Measurements from ENCODE around the gene TOGARAM1. TPM values are rescaled to one million over a fixed set of nuclear protein-coding genes. Genes with fewer than 3 reads are reported as not detected.
"Not testable (repeated sequence)": the region's sequence is repeated elsewhere in the genome, so short reads cannot be mapped to it uniquely, and the experiment has no call there.

TOGARAM1 gene
- total RNA-seq, 1 donor from 2014 or later, result 18.5 TPM

DNA sequence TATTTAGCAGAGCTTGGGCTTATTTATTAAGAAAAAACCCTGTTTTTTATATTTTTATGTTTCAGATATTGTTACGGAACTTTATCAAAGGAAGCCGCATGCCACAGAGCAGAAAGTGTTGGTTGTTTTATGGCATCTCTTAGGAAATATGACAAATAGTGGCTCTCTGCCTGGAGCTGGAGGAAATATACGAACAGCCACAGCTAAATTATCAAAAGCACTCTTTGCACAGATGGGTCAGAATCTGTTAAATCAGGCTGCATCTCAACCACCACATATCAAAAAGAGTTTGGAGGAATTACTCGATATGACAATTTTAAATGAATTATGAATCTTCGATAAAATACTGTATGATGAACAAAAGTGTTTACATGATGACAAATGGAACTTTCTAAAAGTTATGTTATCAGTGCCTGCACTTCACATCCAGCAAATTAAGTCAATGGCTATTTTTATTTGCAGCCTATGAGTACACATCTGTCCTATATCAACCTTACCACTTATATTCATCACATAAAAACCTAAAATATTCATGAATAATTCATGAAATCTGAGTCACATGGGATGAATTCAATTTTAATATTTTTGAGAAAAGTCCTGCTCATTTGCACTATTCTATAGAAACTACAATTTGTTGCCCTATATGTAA lies 111.4 kb downstream of the TOGARAM1 start:
- Histone ChIP-seq H3K27me3 (ENCODE audit: low read depth) (no peaks in the 10 kb centered on the region), H3K9me3 (no peaks in the 10 kb centered on the region), H3K4me1 (no peaks in the 10 kb centered on the region), H3K27ac (no peak overlapping the region), H3K36me3 (peaks cover 8% of the 10 kb centered on the region), H3K4me3 (no peak overlapping the region)
- DNase-seq, result no peak
- ATAC-seq, result no peak
- TF ChIP-seq, protein P1, sequence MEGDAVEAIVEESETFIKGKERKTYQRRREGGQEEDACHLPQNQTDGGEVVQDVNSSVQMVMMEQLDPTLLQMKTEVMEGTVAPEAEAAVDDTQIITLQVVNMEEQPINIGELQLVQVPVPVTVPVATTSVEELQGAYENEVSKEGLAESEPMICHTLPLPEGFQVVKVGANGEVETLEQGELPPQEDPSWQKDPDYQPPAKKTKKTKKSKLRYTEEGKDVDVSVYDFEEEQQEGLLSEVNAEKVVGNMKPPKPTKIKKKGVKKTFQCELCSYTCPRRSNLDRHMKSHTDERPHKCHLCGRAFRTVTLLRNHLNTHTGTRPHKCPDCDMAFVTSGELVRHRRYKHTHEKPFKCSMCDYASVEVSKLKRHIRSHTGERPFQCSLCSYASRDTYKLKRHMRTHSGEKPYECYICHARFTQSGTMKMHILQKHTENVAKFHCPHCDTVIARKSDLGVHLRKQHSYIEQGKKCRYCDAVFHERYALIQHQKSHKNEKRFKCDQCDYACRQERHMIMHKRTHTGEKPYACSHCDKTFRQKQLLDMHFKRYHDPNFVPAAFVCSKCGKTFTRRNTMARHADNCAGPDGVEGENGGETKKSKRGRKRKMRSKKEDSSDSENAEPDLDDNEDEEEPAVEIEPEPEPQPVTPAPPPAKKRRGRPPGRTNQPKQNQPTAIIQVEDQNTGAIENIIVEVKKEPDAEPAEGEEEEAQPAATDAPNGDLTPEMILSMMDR (IDR thresholded peaks at IDR 0.05), result no peak
- intact Hi-C loops (cut with DNase I), result no loop called here

DNA sequence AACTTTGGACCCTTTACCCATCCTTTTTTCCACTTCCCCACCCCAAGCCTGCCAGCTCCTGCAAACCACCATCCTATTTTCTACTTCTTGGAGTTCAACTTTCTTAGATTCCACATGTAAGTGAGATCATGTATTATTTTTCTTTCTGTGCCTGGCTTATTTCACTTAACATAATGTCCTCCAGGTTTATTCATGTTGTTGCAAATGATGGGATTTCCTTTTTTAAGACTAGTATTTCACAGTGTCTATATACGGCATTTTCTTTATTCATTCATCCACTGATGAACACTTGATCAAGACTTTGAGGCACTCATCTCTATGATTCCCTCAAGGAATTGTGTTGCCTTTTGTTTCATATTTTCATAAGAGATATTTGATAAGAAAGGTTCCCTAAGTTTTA lies 116.3 kb downstream of the TOGARAM1 start:
- Histone ChIP-seq H3K27me3 (ENCODE audit: low read depth) (no peaks in the 10 kb centered on the region), H3K9me3 (no peaks in the 10 kb centered on the region), H3K4me1 (peaks cover 3% of the 10 kb centered on the region), H3K4me3 (no peak overlapping the region), H3K36me3 (peaks cover 5% of the 10 kb centered on the region), H3K27ac (no peak overlapping the region)
- DNase-seq (no peak), ATAC-seq (no peak)
- intact Hi-C loops (cut with DNase I), result no loop called here
- TF ChIP-seq, protein P1 (IDR thresholded peaks at IDR 0.05), result no peak

DNA sequence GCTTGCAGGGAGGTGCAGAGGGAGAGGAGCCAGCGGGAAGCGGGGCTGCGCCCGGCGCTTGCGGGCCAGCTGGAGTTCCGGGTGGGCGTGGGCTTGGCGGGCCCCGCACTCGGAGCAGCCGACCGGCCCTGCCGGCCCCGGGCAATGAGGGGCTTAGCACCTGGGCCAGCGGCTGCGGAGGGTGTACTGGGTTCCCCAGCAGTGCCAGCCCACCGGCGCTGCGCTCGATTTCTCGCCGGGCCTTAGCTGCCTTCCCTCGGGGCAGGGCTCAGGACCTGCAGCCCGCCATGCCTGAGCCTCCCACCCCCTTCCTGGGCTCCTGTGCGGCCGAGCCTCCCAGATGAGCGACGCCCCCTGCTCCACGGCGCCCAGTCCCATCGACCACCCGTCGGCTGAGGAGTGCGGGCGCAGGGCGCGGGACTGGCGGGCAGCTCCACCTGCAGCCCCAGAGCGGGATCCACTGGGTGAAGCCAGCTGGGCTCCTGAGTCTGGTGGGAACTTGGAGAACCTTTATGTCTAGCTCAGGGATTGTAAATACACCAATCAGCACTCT lies 118.5 kb downstream of the TOGARAM1 start:
- intact Hi-C loops (cut with DNase I); ATAC-seq; DNase-seq: not testable (repeated sequence)

DNA sequence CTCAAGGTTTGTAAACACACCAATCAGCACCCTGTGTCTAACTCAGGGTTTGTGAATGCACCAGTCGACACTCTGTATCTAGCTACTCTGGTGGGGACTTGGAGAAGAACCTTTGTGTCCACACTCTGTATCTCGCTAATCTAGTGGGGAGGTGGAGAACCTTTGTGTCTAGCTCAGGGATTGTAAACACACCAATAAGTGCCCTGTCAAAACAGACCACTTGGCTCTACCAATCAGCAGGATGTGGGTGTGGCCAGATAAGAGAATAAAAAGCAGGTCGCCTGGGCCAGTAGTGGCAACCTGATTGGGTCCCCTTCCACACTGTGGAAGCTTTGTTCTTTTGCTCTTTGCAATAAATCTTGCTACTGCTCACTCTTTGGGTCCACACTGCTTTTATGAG lies 119.1 kb downstream of the TOGARAM1 start:
- H3K27me3 ChIP-seq (ENCODE audit: low read depth); H3K36me3 ChIP-seq; H3K4me3 ChIP-seq; intact Hi-C loops (cut with DNase I); DNase-seq; ATAC-seq; H3K27ac ChIP-seq; H3K9me3 ChIP-seq: not testable (repeated sequence)
- peaks cover 20% of the 10 kb centered on the region for H3K4me1 ChIP-seq

More for the DNA sequence above, 118.5 kb downstream of the TOGARAM1 start:
- peaks cover 14% of the 10 kb centered on the region for H3K4me1 ChIP-seq
- H3K27me3 ChIP-seq (ENCODE audit: low read depth); H3K9me3 ChIP-seq; H3K36me3 ChIP-seq; H3K27ac ChIP-seq; H3K4me3 ChIP-seq: not testable (repeated sequence)

DNA sequence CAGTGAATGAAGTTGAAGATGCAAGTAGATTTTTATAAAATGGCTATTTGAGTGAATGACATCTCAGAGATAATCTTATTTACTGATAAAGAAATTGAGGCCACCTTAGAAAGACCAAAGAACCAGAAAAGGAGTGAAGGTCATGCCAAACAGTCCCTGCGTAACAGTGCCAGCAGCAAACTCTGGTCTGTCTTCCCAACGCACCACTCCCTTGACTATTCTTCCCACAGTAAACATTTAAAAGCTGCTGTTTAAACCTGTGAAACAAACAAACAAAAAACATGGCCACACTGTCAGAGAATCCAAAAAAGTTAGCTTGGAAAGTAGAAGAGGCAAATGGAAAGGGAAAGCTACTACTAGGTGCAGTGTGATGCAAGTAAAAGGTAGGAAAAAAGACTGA lies 120.4 kb downstream of the TOGARAM1 start:
- H3K27me3 ChIP-seq (ENCODE audit: low read depth), result no peaks in the 10 kb centered on the region
- intact Hi-C loops (cut with DNase I), result no loop called here
- H3K4me1 ChIP-seq, result peaks cover 33% of the 10 kb centered on the region
- TF ChIP-seq, protein P1 (IDR thresholded peaks at IDR 0.05), result no peak
- no peak overlapping the region for H3K4me3 ChIP-seq
- no peaks in the 10 kb centered on the region for H3K9me3 ChIP-seq
- no peak for DNase-seq
- no peak overlapping the region for H3K27ac ChIP-seq
- H3K36me3 ChIP-seq, result no peaks in the 10 kb centered on the region
- no peak for ATAC-seq

DNA sequence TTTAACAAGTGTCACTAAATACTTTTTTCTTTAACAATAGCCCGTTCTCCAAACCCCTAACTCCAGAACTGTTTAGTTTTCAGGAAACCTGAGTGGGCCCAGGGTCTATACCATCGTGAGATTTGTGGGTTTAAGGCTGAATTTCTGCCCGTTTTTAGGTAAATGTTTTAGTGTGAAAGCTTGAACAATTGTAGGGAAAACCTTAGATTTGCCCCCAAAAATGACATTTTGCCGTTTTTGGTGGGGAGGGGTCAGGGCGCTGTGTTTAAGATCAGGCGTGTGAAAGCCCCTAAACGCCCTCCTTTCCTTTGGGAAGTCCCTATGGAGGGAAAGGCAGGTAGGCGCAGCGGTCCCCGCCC lies 121.6 kb downstream of the TOGARAM1 start:
- TF ChIP-seq, protein P1 (IDR thresholded peaks at IDR 0.05), result no peak
- H3K4me1 ChIP-seq, result peaks cover 33% of the 10 kb centered on the region
- intact Hi-C loops (cut with DNase I), result no loop called here
- H3K36me3 ChIP-seq, result no peaks in the 10 kb centered on the region
- peak overlapping the region; percentile 77 for H3K4me3 ChIP-seq
- DNase-seq, result no peak
- H3K27me3 ChIP-seq (ENCODE audit: low read depth), result no peaks in the 10 kb centered on the region
- H3K9me3 ChIP-seq, result no peaks in the 10 kb centered on the region
- no peak for ATAC-seq
- H3K27ac ChIP-seq, result peak overlapping the region; percentile 83
